Endothelial cell of umbilical vein (primary cell): ENCODE results near the gene LCE1D. TPM values are rescaled to one million over a fixed set of nuclear protein-coding genes. Genes with fewer than 3 reads are reported as not detected.

Experiments used
- BruUV-seq: library from RNA; stranded (reverse); fragments of 400-500 nt; replicated peaks from 2 replicates; lab custom pipeline; 2021; lab: Mats Ljungman, UMichigan
- CTCF ChIA-PET: fragments of 300-600, 350-600 bp; sonication (Branson Sonifier 250); formaldehyde crosslinking; loops from one replicate; lab custom pipeline; 2021; ENCODE audit warnings: antibody characterized with exemption, inconsistent platforms; lab: Charles Lee
- POLR2A ChIA-PET: fragments of 300-600, 350-600 bp; sonication (Branson Sonifier 250); formaldehyde crosslinking; loops from one replicate; lab custom pipeline; 2021; ENCODE audit warnings: antibody characterized with exemption, inconsistent platforms; lab: Charles Lee
- DNase-seq: peaks from one replicate; pipeline ENCODE4 v3.0.0-alpha.2; 2011; ENCODE audit warnings: low read depth, low spot score
- FAIRE-seq: peaks from 2 replicates; lab custom pipeline; 2011; peaks lifted over from hg19 to GRCh38; lab: Jason Lieb, UNC
- H2AFZ ChIP-seq: 2 replicates; pipeline ENCODE4 v1.6.0; 2012; ENCODE audit warnings: low read depth, low read length, control low read depth, inconsistent platforms
- H3K27ac ChIP-seq: 2 replicates; pipeline ENCODE4 v1.5.1; 2011; ENCODE audit warnings: low read depth, mild to moderate bottlenecking, control low read depth, low read length, moderate library complexity; ENCODE audit not compliant: insufficient read depth
- H3K27me3 ChIP-seq, 2 experiments: 2 replicates each; pipeline versions ENCODE4 v1.6.0 to v1.6.1; 2011; ENCODE audit warnings: low read length in 2 of 2, mixed read lengths in 1 of 2; ENCODE audit not compliant: control insufficient read depth in 2 of 2, insufficient read depth in 2 of 2
- H3K36me3 ChIP-seq, 2 experiments: 2 replicates in 1 of 2; 3 replicates in 1 of 2; pipeline ENCODE4 v1.5.1; 2011; ENCODE audit warnings: low read length in 2 of 2, mild to moderate bottlenecking in 1 of 2, moderate library complexity in 1 of 2; ENCODE audit not compliant: control insufficient read depth in 2 of 2, insufficient read depth in 2 of 2; ENCODE audit errors: extremely low read depth in 1 of 2
- H3K4me1 ChIP-seq: 3 replicates; pipeline ENCODE4 v1.5.1; 2011; ENCODE audit warnings: mild to moderate bottlenecking, low read length; ENCODE audit not compliant: control insufficient read depth, insufficient read depth; ENCODE audit errors: extremely low read depth
- H3K4me2 ChIP-seq: 2 replicates; pipeline ENCODE4 v1.6.1; 2011; ENCODE audit warnings: low read length, control low read depth, mixed read lengths; ENCODE audit not compliant: insufficient read depth
- H3K4me3 ChIP-seq, 3 experiments: fragments of 200-600 bp in 1 of 3; sonication (generic), shearing (Covaris generic) in 1 of 3; replicated peaks in 1 of 3; 2 replicates each; pipeline ENCODE4 v1.5.1; 2011 to 2016; ENCODE audit warnings: control low read depth in 3 of 3, low read length in 3 of 3, mild to moderate bottlenecking in 2 of 3, inconsistent platforms in 1 of 3, low read depth in 1 of 3, moderate library complexity in 1 of 3; ENCODE audit not compliant: insufficient read depth in 1 of 3
- H3K79me2 ChIP-seq: 2 replicates; pipeline ENCODE4 v1.6.0; 2012; ENCODE audit warnings: low read length, inconsistent platforms; ENCODE audit not compliant: control insufficient read depth, insufficient read depth
- H3K9ac ChIP-seq: replicated peaks from 2 replicates; pipeline ENCODE3; 2011; ENCODE audit warnings: low read length, control low read depth; ENCODE audit not compliant: insufficient read depth; ENCODE audit errors: extremely low read depth
- H3K9me1 ChIP-seq: replicated peaks from 3 replicates; pipeline ENCODE4 v1.6.0; 2011; ENCODE audit warnings: mild to moderate bottlenecking, low read length; ENCODE audit not compliant: control insufficient read depth, insufficient read depth; ENCODE audit errors: extremely low read depth
- H3K9me3 ChIP-seq: replicated peaks from 2 replicates; pipeline ENCODE4 v1.5.1; 2012; ENCODE audit warnings: low read length, inconsistent platforms; ENCODE audit not compliant: control insufficient read depth, insufficient read depth
- H4K20me1 ChIP-seq: replicated peaks from 2 replicates; pipeline ENCODE3; 2011; ENCODE audit warnings: mild to moderate bottlenecking, low read length; ENCODE audit not compliant: control insufficient read depth, insufficient read depth; ENCODE audit errors: extremely low read depth
- CTCF ChIP-seq, 2 donors: IDR thresholded peaks; 1 replicate in 1 of 2; 2 replicates in 1 of 2; pipeline ENCODE4 v1.5.1; 2011; ENCODE audit warnings: low read length in 2 of 2, mild to moderate bottlenecking in 2 of 2, moderate library complexity in 2 of 2, control low read depth in 1 of 2, inconsistent platforms in 1 of 2, low read depth in 1 of 2; ENCODE audit not compliant: insufficient read depth in 1 of 2; ENCODE audit errors: extremely low read depth in 1 of 2
- EZH2 ChIP-seq: IDR thresholded peaks from 2 replicates; pipeline ENCODE4 v1.6.1; 2012; ENCODE audit warnings: borderline replicate concordance, low read depth, mild to moderate bottlenecking, moderate library complexity, low read length, inconsistent platforms; ENCODE audit not compliant: severe bottlenecking
- FOS ChIP-seq: IDR thresholded peaks from 2 replicates; pipeline ENCODE4 v1.6.1; 2011; ENCODE audit warnings: mild to moderate bottlenecking, low read length, moderate library complexity, borderline replicate concordance; ENCODE audit not compliant: insufficient read depth
- GATA2 ChIP-seq: IDR thresholded peaks from 2 replicates; pipeline ENCODE4 v1.7.0; 2011; ENCODE audit warnings: low read depth, mild to moderate bottlenecking, moderate library complexity, mixed read lengths, low read length; ENCODE audit not compliant: insufficient read length, insufficient read depth
- JUN ChIP-seq: IDR thresholded peaks from 2 replicates; pipeline ENCODE4 v1.6.1; 2011; ENCODE audit warnings: borderline replicate concordance, low read depth; ENCODE audit not compliant: insufficient read length, insufficient read depth
- MAX ChIP-seq: IDR thresholded peaks from 2 replicates; pipeline ENCODE4 v1.6.1; 2011; ENCODE audit not compliant: insufficient read depth, insufficient read length
- MYC ChIP-seq: IDR thresholded peaks from one replicate; pipeline ENCODE4 v1.6.1; 2011; ENCODE audit warnings: mild to moderate bottlenecking, low read depth, low read length
- POLR2A ChIP-seq: IDR thresholded peaks from 2 replicates; pipeline ENCODE4 v1.6.1; 2012; ENCODE audit warnings: low read depth, mild to moderate bottlenecking, control low read depth, low read length
- POLR2AphosphoS5 ChIP-seq: IDR thresholded peaks from 2 replicates; pipeline ENCODE4 v1.6.1; 2012; ENCODE audit warnings: low read depth, mild to moderate bottlenecking, control low read depth, low read length, moderate library complexity; ENCODE audit not compliant: insufficient read depth
- dilution Hi-C: fragments of 300-500 bp; cut with MboI; formaldehyde crosslinking; loops from one replicate; pipeline ENCODE4 v1.15.0; 2019; ENCODE audit warnings: low sequenced_read_pairs; ENCODE audit not compliant: extremely low pct_ligation_motif_present
- intact Hi-C: fragments of 100-400 bp; cut with micrococcal nuclease; formaldehyde crosslinking; loops from one replicate; pipeline ENCODE4 v1.10.0; 2022
- polyA plus RNA-seq, 4 experiments: library from polyadenylated mRNA; depleted of rRNA in 3 of 4; stranded (reverse) in 3 of 4; unstranded in 1 of 4; fragments of >200 nt; gene quantifications; 2 replicates each; pipeline versions ENCODE4 v1.2.1 to v1.2.3, GENCODE V29; 2011 to 2012; ENCODE audit warnings: missing spikeins in 1 of 4
- total RNA-seq: library from RNA; stranded (reverse); gene quantifications from 2 replicates; pipeline ENCODE4 v1.2.3, GENCODE V29; 2021

The LCE1D gene
- total and polyA plus RNA-seq, 2 donors (not counting 3 experiments of a cell fraction or from before 2014, with no cell fraction given) = not detected

GRCh38 chr1:152817309-152817708 lies 20.8 kb downstream of the LCE1D start:
- FAIRE-seq (no peak), DNase-seq (no peak)
- POLR2A ChIA-PET = no interaction called here
- Histone ChIP-seq H3K79me2 (no peaks in the 10 kb centered on the region), H3K4me3 (no peak overlapping the region), H3K27ac (no peak overlapping the region), H3K4me2 (no peak overlapping the region), H3K9ac (no peak overlapping the region), H4K20me1 (no peaks in the 10 kb centered on the region), H3K27me3 (no peaks in the 10 kb centered on the region), H3K9me1 (no peaks in the 10 kb centered on the region), H3K9me3 (no peaks in the 10 kb centered on the region), H3K36me3 (no peaks in the 10 kb centered on the region), H3K4me1 (no peaks in the 10 kb centered on the region), H2AFZ (no peak overlapping the region)
- CTCF ChIA-PET = no interaction called here
- dilution Hi-C loops = no loop called here
- intact Hi-C loops = no loop called here
- BruUV-seq = no TSS peak
- no peak for TF ChIP-seq POLR2AphosphoS5

GRCh38 chr1:152823294-152823693 lies 26.8 kb downstream of the LCE1D start:
- H3K27me3 ChIP-seq = no peaks in the 10 kb centered on the region
- DNase-seq (no peak), FAIRE-seq (no peak)
- H3K9me3 ChIP-seq = no peaks in the 10 kb centered on the region
- H3K9me1 ChIP-seq = no peaks in the 10 kb centered on the region
- H3K4me2 ChIP-seq = no peak overlapping the region
- dilution Hi-C loops = no loop called here
- H3K36me3 ChIP-seq = no peaks in the 10 kb centered on the region
- intact Hi-C loops = no loop called here
- ChIA-PET CTCF (no interaction called here), POLR2A (no interaction called here)
- no peak overlapping the region for H2AFZ ChIP-seq
- no peak overlapping the region for H3K4me3 ChIP-seq
- H4K20me1 ChIP-seq = no peaks in the 10 kb centered on the region
- H3K4me1 ChIP-seq = no peaks in the 10 kb centered on the region
- H3K27ac ChIP-seq = no peak overlapping the region
- TF ChIP-seq MAX = no peak
- no peak for TF ChIP-seq GATA2
- no peak for TF ChIP-seq CTCF (IDR thresholded peaks at IDR 0.05; ENCODE audit: extremely low read depth in 1 of 2, insufficient read depth in 1 of 2, low read depth in 1 of 2, low read length in 2 of 2)
- no peak for TF ChIP-seq EZH2
- no peak for TF ChIP-seq POLR2A
- no peak for TF ChIP-seq MYC
- no peak for TF ChIP-seq POLR2AphosphoS5
- no peak for TF ChIP-seq FOS
- no peak for TF ChIP-seq JUN
- BruUV-seq = no TSS peak
- no peak overlapping the region for H3K9ac ChIP-seq
- H3K79me2 ChIP-seq = no peaks in the 10 kb centered on the region
